LNCaP clone FGC (cell line): Measurements from ENCODE around the gene MRPL1.

Experiments
- DNase-seq: peaks from one replicate; pipeline ENCODE4 v3.0.0-alpha.2; 2011; ENCODE audit warnings: low read depth
- H3K4me3 ChIP-seq: 2 replicates; pipeline ENCODE4 v1.5.1; 2011; ENCODE audit warnings: mild to moderate bottlenecking, low read depth, low read length, control low read depth
- CTCF ChIP-seq: IDR thresholded peaks from 2 replicates; pipeline ENCODE4 v1.5.1; 2012; ENCODE audit warnings: mild to moderate bottlenecking; ENCODE audit not compliant: control insufficient read depth, insufficient read depth; ENCODE audit errors: extremely low read depth

Gene MRPL1

GRCh38 chr4:77865259-77865658 lies 2.6 kb downstream of the MRPL1 start:
- DNase-seq = no peak
- no peak for TF ChIP-seq CTCF
- no peak overlapping the region for H3K4me3 ChIP-seq

- TF ChIP-seq CTCF = no peak
- no peak overlapping the region for H3K4me3 ChIP-seq
- DNase-seq = no peak
Observed at GRCh38 chr4:77872723-77873445, 10.3 kb downstream of the MRPL1 start.

- no peak for DNase-seq
- no peak overlapping the region for H3K4me3 ChIP-seq
- no peak for TF ChIP-seq CTCF
Observed at GRCh38 chr4:77877167-77877566, 14.5 kb downstream of the MRPL1 start.

GRCh38 chr4:77877771-77878565 lies 15.3 kb downstream of the MRPL1 start:
- no peak for TF ChIP-seq CTCF
- DNase-seq = no peak
- H3K4me3 ChIP-seq = no peak overlapping the region

GRCh38 chr4:77880784-77881183 lies 18.2 kb downstream of the MRPL1 start:
- H3K4me3 ChIP-seq = no peak overlapping the region
- TF ChIP-seq CTCF = no peak
- DNase-seq = peak; percentile 43

- peak; percentile 65 for DNase-seq
- TF ChIP-seq CTCF = peak; percentile 19; the same call in 1 of the 2 replicates
- 0 out of 2 replicates have a peak overlapping the region, but pooled peaks have one; percentile 2 for H3K4me3 ChIP-seq
Observed at GRCh38 chr4:77881460-77882295, 19.0 kb downstream of the MRPL1 start.
